NCI-H345 treated with DMSO at 0.1 percent for 48 hours (cell line): ENCODE data around the gene PCDHGB3.
"Not testable (repeated sequence)": the region's sequence is repeated elsewhere in the genome, so short reads cannot be mapped to it uniquely, and the experiment has no call there.

ENCODE experiments used
- DNase-seq: peaks from one replicate; lab custom pipeline; 2025; ENCODE audit not compliant: unreplicated experiment; lab: John Stamatoyannopoulos, UW

The PCDHGB3 gene

GRCh38 chr5:141389153-141390042 is 19.4 kb downstream of the PCDHGB3 start:
- DNase-seq, result no peak

GRCh38 chr5:141392429-141393198 is 22.6 kb downstream of the PCDHGB3 start, which contains the start of gene PCDHGA8:
TSS of gene PCDHGA8 (plus strand) at chr5:141392633. CDS start at chr5:141392814, 181 bp downstream.
- no peak for DNase-seq

- DNase-seq, result no peak
Measured at GRCh38 chr5:141393267-141393666, 23.2 kb downstream of the PCDHGB3 start.

GRCh38 chr5:141394401-141395187 is 24.6 kb downstream of the PCDHGB3 start:
- not testable (repeated sequence) for DNase-seq

- DNase-seq, result not testable (repeated sequence)
Measured at GRCh38 chr5:141397756-141398551, 27.9 kb downstream of the PCDHGB3 start, which contains the start of gene PCDHGB5. TSS of gene PCDHGB5 (plus strand) at chr5:141397947. CDS start at chr5:141398128, 181 bp downstream.

- DNase-seq, result no peak
Measured at GRCh38 chr5:141398608-141399007, 28.6 kb downstream of the PCDHGB3 start.

- no peak for DNase-seq
Measured at GRCh38 chr5:141399555-141400258, 29.7 kb downstream of the PCDHGB3 start.

- DNase-seq, result no peak
Measured at GRCh38 chr5:141402553-141403243, 32.7 kb downstream of the PCDHGB3 start, which contains the start of gene PCDHGA9. TSS of gene PCDHGA9 (plus strand) at chr5:141402778. CDS start at chr5:141402953, 175 bp downstream.

- DNase-seq, result no peak
Measured at GRCh38 chr5:141403387-141403786, 33.3 kb downstream of the PCDHGB3 start.

GRCh38 chr5:141407790-141408505 is 37.9 kb downstream of the PCDHGB3 start, which contains the start of gene PCDHGB6:
TSS of gene PCDHGB6 (plus strand) at chr5:141408021. CDS start at chr5:141408203, 182 bp downstream.
- DNase-seq, result not testable (repeated sequence)

GRCh38 chr5:141409598-141410306 is 39.7 kb downstream of the PCDHGB3 start:
- no peak for DNase-seq

- no peak for DNase-seq
Measured at GRCh38 chr5:141411575-141411974, 41.5 kb downstream of the PCDHGB3 start.

- no peak for DNase-seq
Measured at GRCh38 chr5:141412854-141413539, 43.0 kb downstream of the PCDHGB3 start, which contains the start of gene PCDHGA10. TSS of gene PCDHGA10 (plus strand) at chr5:141412987. CDS start at chr5:141413176, 189 bp downstream.

- DNase-seq, result no peak
Measured at GRCh38 chr5:141413540-141414069, 43.6 kb downstream of the PCDHGB3 start.

GRCh38 chr5:141414548-141415274 is 44.7 kb downstream of the PCDHGB3 start:
- not testable (repeated sequence) for DNase-seq

- DNase-seq, result not testable (repeated sequence)
Measured at GRCh38 chr5:141415275-141415618, 45.2 kb downstream of the PCDHGB3 start.
